T-cell (primary cell): ENCODE measurements around the gene CISD1. TPM values are rescaled to one million over a fixed set of nuclear protein-coding genes. Genes with fewer than 3 reads are reported as not detected.

Source experiments
- ATAC-seq, 4 experiments: fragments of 200-7000 bp in 3 of 4; fragments of 150-1000 bp in 1 of 4; cut with Tn5 transposase; replicated peaks in 1 of 4; 1 replicate in 3 of 4; 2 replicates in 1 of 4; pipeline ENCODE4 v1.10.0; 2021; ENCODE audit warnings: moderate library complexity in 3 of 4, mild to moderate bottlenecking in 2 of 4, moderate number of reproducible peaks in 1 of 4
- CTCF ChIA-PET, 2 donors: fragments of 300-600 bp; sonication (Branson Sonifier 250); formaldehyde crosslinking; loops; one replicate each; lab custom pipeline; 2022; ENCODE audit warnings: antibody characterized with exemption in 2 of 2; lab: Charles Lee
- POLR2A ChIA-PET, 2 donors: fragments of 300-600 bp; sonication (Branson Sonifier 250); formaldehyde crosslinking; loops; one replicate each; lab custom pipeline; 2022; ENCODE audit warnings: antibody characterized with exemption in 2 of 2; lab: Charles Lee
- DNase-seq, 35 experiments: peaks; one replicate each; pipeline versions ENCODE4 v3.0.0 to v3.0.0-alpha.2; 2013 to 2023
- H3K27ac ChIP-seq: one replicate; pipeline ENCODE4 v1.5.1; 2013; ENCODE audit warnings: low read length
- H3K27me3 ChIP-seq, 2 experiments: replicated peaks in 1 of 2; 1 replicate in 1 of 2; 2 replicates in 1 of 2; pipeline versions ENCODE4 v1.6.1 to v1.7.0; 2013; ENCODE audit warnings: low read length in 1 of 2, mixed read lengths in 1 of 2; ENCODE audit not compliant: control insufficient read depth in 2 of 2, insufficient read depth in 2 of 2; ENCODE audit errors: extremely low read depth in 1 of 2
- H3K36me3 ChIP-seq, 2 donors: 1 replicate in 1 of 2; 2 replicates in 1 of 2; pipeline versions ENCODE4 v1.6.1 to v1.7.0; 2013; ENCODE audit warnings: low read length in 1 of 2; ENCODE audit not compliant: control insufficient read depth in 2 of 2, insufficient read depth in 1 of 2; ENCODE audit errors: extremely low read depth in 1 of 2
- H3K4me1 ChIP-seq, 2 experiments: 1 replicate in 1 of 2; 2 replicates in 1 of 2; pipeline versions ENCODE4 v1.6.1 to v1.7.0; 2013; ENCODE audit warnings: low read length in 2 of 2, mixed read lengths in 1 of 2; ENCODE audit not compliant: insufficient read depth in 2 of 2, control insufficient read depth in 1 of 2; ENCODE audit errors: extremely low read depth in 1 of 2
- H3K4me3 ChIP-seq, 2 donors: 1 replicate in 1 of 2; 2 replicates in 1 of 2; pipeline versions ENCODE4 v1.5.1 to v1.7.0; 2013; ENCODE audit warnings: mild to moderate bottlenecking in 2 of 2, low read length in 1 of 2, moderate library complexity in 1 of 2; ENCODE audit not compliant: control insufficient read depth in 1 of 2; ENCODE audit errors: extremely low read depth in 1 of 2
- H3K9me3 ChIP-seq: 2 replicates; pipeline ENCODE4 v1.7.0; 2013
- H3K27ac Mint-ChIP-seq, 2 donors: one replicate each; pipeline ENCODE4 v1.8.0; 2020 to 2021; ENCODE audit warnings: mild to moderate bottlenecking in 2 of 2, mixed read lengths in 2 of 2
- H3K27me3 Mint-ChIP-seq, 2 donors: one replicate each; pipeline ENCODE4 v1.8.0; 2021 to 2022; ENCODE audit warnings: mixed read lengths in 2 of 2
- H3K36me3 Mint-ChIP-seq: one replicate; pipeline ENCODE4 v1.8.0; 2021; ENCODE audit warnings: mixed read lengths
- H3K4me1 Mint-ChIP-seq, 3 donors: one replicate each; pipeline ENCODE4 v1.8.0; 2020 to 2022; ENCODE audit warnings: mixed read lengths in 3 of 3, mild to moderate bottlenecking in 1 of 3
- H3K4me3 Mint-ChIP-seq, 3 donors: one replicate each; pipeline ENCODE4 v1.8.0; 2020 to 2022; ENCODE audit warnings: mild to moderate bottlenecking in 3 of 3, mixed read lengths in 3 of 3, moderate library complexity in 3 of 3
- H3K9me3 Mint-ChIP-seq, 3 donors: one replicate each; pipeline ENCODE4 v1.8.0; 2020 to 2022; ENCODE audit warnings: mixed read lengths in 3 of 3
- WGBS: methylation state at CpG from one replicate; pipeline ENCODE4 v1.1.5; 2013; ENCODE audit warnings: missing lambda C conversion rate; ENCODE audit not compliant: insufficient coverage; 5-methylcytosine and 5-hydroxymethylcytosine counted together
- total RNA-seq, 35 experiments: library from RNA in 6 of 35; stranded (reverse) in 6 of 35; fragments of 120-200 nt in 1 of 35; gene quantifications; one replicate each; pipeline versions ENCODE4 v1.2.1 to v1.2.4 and lab custom pipeline; 2013 to 2026

CISD1 gene
- total RNA-seq, 5 donors from 2014 or later (not counting 1 experiment from before 2014, with no cell fraction given): 6.3 to 11.3 (median 10.3) TPM

DNA sequence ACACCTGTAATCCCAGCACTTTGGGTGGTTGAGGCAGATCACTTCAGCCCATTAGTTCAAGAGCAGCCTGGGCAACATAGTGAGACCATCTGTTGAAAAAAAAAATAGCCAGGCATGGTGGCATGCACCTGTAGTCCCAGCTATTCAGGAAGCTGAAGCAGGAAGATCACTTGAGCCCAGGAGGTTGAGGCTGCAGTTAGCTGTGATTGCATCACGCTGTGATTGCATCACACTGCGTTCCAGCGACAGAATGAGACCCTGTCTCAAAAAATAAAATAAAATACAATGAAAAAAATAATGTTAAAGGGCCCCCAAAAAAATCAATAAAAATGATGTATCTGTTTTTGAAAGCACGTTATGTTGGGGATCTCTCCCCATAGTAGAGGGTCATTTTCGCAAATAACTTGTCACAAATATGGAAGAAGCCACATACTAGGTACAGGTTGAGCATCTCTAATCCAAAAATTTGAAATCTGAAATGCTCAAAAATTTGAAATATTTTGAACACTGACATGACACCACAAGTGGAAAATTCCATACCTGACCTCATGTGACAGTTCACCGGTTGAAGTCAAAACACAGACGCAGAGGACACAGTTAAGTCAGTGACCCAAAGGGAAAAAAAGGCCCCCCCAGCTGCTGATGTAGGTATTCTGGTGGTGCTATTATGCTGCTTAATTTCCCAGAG lies 9.5 kb downstream of the CISD1 start:
- no peaks in the 10 kb centered on the region for H3K27me3 Mint-ChIP-seq
- ChIA-PET POLR2A (interaction anchor here in 1 of 2 donors (0.7 kb wide), 1 partner anchor 69 kb away, joined by 3 read pairs; no protein-coding TSS in a partner anchor), CTCF (no interaction called here)
- no peak overlapping the region for H3K4me3 Mint-ChIP-seq
- no peak overlapping the region for H3K4me3 ChIP-seq
- peaks cover 0 to 9% of the 10 kb centered on the region in 2 experiments for H3K4me1 ChIP-seq
- 81% methylated on average over 4 of the region's 7 CpGs for WGBS
- no peaks in the 10 kb centered on the region for H3K27me3 ChIP-seq
- DNase-seq (no peak), ATAC-seq (no peak)
- no peak overlapping the region for H3K27ac ChIP-seq
- H3K4me1 Mint-ChIP-seq: peaks cover 14 to 21% (median 20%) of the 10 kb centered on the region in 3 donors
- no peaks in the 10 kb centered on the region for H3K9me3 Mint-ChIP-seq
- no peaks in the 10 kb centered on the region for H3K9me3 ChIP-seq
- peaks cover 18% of the 10 kb centered on the region for H3K36me3 Mint-ChIP-seq
- H3K36me3 ChIP-seq: peaks cover 0 to 8% of the 10 kb centered on the region in 2 donors
- no peak overlapping the region for H3K27ac Mint-ChIP-seq

DNA sequence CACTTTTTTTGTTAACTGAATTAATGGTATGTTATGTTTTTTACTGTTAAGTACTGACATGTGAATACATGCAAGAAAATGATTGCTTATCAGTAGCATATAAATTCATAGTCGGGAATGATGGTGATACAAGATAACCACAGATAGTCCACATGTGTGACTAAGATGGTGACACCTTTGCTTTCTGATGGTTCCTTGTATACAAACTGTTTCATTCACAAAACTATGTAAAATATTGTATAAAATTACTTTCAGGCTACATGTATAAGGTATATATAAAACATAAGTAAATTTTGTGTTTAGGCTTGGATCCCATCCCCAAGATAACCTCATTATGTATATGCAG lies 10.0 kb downstream of the CISD1 start:
- Mint-ChIP-seq H3K36me3 (peaks cover 18% of the 10 kb centered on the region), H3K9me3 (no peaks in the 10 kb centered on the region), H3K27ac (no peak overlapping the region), H3K4me3 (no peak overlapping the region), H3K27me3 (no peaks in the 10 kb centered on the region), H3K4me1 (peaks cover 14 to 21% (median 17%) of the 10 kb centered on the region in 3 donors)
- Histone ChIP-seq H3K9me3 (no peaks in the 10 kb centered on the region), H3K27me3 (no peaks in the 10 kb centered on the region), H3K4me1 (peaks cover 0 to 9% of the 10 kb centered on the region in 2 experiments), H3K27ac (no peak overlapping the region), H3K4me3 (no peak overlapping the region), H3K36me3 (peaks cover 0 to 8% of the 10 kb centered on the region in 2 donors)
- no CpG with 5 or more reads among the region's 1 CpG for WGBS
- ChIA-PET POLR2A (no interaction called here), CTCF (no interaction called here)
- no peak for ATAC-seq
- DNase-seq: no peak

DNA sequence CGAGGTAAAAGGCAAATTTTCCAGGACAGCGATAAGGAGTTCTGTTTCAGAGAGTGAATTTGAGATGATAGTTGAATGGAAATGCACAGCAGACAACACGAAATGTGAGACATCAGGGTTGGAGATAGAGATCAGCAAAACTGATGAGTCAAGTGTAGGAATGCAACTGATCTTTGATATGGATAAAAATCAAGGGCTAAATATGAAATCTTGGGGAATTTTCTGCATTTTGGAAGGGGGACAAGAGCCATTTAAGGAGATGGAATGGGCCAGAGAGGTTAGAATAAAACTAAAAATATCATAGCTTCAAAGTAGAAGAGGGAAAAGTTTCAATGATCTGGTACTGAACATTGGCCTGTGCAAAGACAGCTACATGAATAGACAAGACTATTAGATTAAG lies 11.5 kb downstream of the CISD1 start:
- ChIA-PET POLR2A (no interaction called here), CTCF (interaction anchor here in 1 of 2 donors (1.2 kb wide), 1 partner anchor 10 kb away, joined by 3 read pairs; no protein-coding TSS in a partner anchor)
- no peaks in the 10 kb centered on the region for H3K27me3 ChIP-seq
- peaks cover 14 to 21% (median 17%) of the 10 kb centered on the region in 3 donors for H3K4me1 Mint-ChIP-seq
- no peak overlapping the region for H3K27ac Mint-ChIP-seq
- H3K4me1 ChIP-seq: peaks cover 0 to 9% of the 10 kb centered on the region in 2 experiments
- H3K9me3 Mint-ChIP-seq: no peaks in the 10 kb centered on the region
- H3K27ac ChIP-seq: no peak overlapping the region
- no peak for DNase-seq
- peaks cover 0 to 8% of the 10 kb centered on the region in 2 donors for H3K36me3 ChIP-seq
- 79% methylated on average over 3 of the region's 3 CpGs for WGBS
- no peaks in the 10 kb centered on the region for H3K27me3 Mint-ChIP-seq
- peaks cover 18% of the 10 kb centered on the region for H3K36me3 Mint-ChIP-seq
- no peaks in the 10 kb centered on the region for H3K9me3 ChIP-seq
- no peak for ATAC-seq
- H3K4me3 Mint-ChIP-seq: no peak overlapping the region
- H3K4me3 ChIP-seq: no peak overlapping the region

DNA sequence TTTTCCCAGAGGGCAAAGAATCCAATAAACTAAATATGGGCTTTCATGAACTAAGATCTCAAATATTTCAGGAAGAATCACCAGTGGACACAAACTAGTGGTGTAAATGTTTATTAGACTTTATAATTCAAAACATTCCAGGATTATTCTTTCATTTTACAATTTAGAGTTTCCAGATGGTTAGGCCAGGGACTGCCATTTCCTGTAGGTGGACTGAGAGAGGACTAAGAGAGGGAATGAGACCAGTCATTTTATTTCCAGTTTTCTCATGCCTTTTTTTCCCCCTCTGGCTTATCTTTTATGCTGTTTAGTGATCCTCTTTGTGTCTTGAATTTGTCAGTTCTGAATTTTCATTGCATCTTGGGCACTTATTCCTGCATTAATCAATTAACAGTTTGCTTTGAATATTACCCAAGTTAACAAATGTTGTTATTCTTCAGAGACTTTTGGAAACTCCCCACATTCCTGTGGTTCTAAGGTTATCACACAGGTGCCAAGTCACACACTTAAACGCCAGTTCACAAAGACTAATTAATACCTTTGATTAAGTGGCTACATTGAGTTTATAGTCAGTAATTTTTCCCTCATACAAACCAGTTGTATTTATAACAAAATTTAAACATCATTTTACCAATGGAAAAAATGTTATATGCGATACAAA lies 12.3 kb downstream of the CISD1 start:
- no peaks in the 10 kb centered on the region for H3K27me3 ChIP-seq
- ATAC-seq: no peak
- H3K4me1 ChIP-seq: peaks cover 0 to 9% of the 10 kb centered on the region in 2 experiments
- Mint-ChIP-seq H3K36me3 (peaks cover 18% of the 10 kb centered on the region), H3K4me1 (peaks cover 14 to 21% (median 17%) of the 10 kb centered on the region in 3 donors), H3K9me3 (no peaks in the 10 kb centered on the region), H3K27ac (no peak overlapping the region), H3K27me3 (no peaks in the 10 kb centered on the region), H3K4me3 (no peak overlapping the region)
- POLR2A ChIA-PET: no interaction called here
- H3K9me3 ChIP-seq: no peaks in the 10 kb centered on the region
- H3K27ac ChIP-seq: no peak overlapping the region
- DNase-seq: no peak
- no peak overlapping the region for H3K4me3 ChIP-seq
- WGBS: no CpG with 5 or more reads among the region's 2 CpGs
- H3K36me3 ChIP-seq: peaks cover 0 to 8% of the 10 kb centered on the region in 2 donors
- CTCF ChIA-PET: interaction anchor here in 1 of 2 donors (0.5 kb wide), 1 partner anchor 64 kb away, joined by 4 read pairs; no protein-coding TSS in a partner anchor

DNA sequence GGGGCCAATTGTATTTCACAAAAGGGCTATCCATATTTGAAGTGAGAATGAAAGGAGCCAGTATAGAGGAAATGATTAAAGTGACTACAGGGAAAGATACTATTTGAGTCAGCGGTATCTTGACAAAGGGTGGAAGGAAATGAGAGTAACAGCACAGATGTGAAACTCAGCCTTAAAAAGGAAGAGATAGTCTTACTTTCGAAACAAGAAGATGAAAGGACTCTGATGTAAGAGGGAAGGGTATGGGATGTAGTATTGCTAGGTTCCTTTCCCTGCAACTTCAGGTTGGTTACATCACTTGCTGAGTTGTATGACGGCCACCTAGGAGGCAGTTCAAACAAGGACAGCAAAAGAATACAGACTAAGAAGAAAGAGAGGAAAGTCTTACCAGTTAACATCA lies 13.7 kb downstream of the CISD1 start:
- no peaks in the 10 kb centered on the region for H3K9me3 Mint-ChIP-seq

DNA sequence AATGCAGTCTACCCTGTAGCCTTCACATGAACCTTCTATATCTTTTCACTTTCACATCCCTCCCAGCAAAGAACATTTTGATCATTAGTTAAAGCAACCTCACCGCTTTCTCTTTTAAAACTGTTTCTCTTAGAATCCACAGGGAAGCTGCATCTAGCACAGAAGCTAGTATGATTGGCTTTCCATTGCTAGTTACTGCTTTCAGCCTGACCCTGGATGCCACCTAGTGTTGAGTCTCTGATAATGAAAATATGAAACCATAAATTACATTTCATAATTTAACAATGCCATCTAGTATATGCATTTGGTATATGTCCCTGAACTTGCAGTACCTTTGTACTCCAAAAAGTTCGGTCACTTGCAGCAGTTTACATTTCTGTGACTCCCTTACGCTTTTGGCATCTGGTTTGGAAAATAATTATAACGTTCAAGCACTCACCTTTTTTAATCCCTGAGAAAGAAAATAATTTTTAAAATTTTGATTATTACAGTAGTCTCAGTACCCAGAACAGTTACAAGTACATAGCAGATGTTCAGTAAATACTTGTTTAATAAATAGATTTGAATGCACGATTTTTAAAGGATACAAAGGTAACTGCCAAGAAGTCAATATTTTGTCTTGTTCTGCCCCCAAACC lies 22.7 kb downstream of the CISD1 start:
- Mint-ChIP-seq H3K27ac (no peak overlapping the region), H3K27me3 (no peaks in the 10 kb centered on the region), H3K9me3 (no peaks in the 10 kb centered on the region), H3K4me3 (no peak overlapping the region), H3K36me3 (peaks cover 6% of the 10 kb centered on the region), H3K4me1 (peaks cover 0 to 4% (median 0%) of the 10 kb centered on the region in 3 donors)
- H3K27ac ChIP-seq: no peak overlapping the region
- ATAC-seq: peak; percentile 43 to 71 (median 55)
- H3K4me3 ChIP-seq: no peak overlapping the region
- peak in 22 of 35 experiments; percentile 2 to 68 (median 16) for DNase-seq
- ChIA-PET POLR2A (interaction anchor here in 1 of 2 donors (0.6 to 0.9 kb wide), 3 partner anchors 21 to 113 kb away, joined by 3 to 4 read pairs (median 3); no protein-coding TSS in a partner anchor), CTCF (interaction anchor here (0.6 to 6.1 kb wide), 13 partner anchors 8 to 1635 kb away, joined by 3 to 85 read pairs (median 3); partner anchors contain the start of genes CISD1 (in 1 of the 2) and IPMK (in 1 of the 2))
- no CpG with 5 or more reads among the region's 5 CpGs for WGBS
- no peaks in the 10 kb centered on the region for H3K36me3 ChIP-seq
- H3K27me3 ChIP-seq: no peaks in the 10 kb centered on the region
- no peaks in the 10 kb centered on the region for H3K9me3 ChIP-seq
- no peaks in the 10 kb centered on the region for H3K4me1 ChIP-seq

More for the DNA sequence above, 13.7 kb downstream of the CISD1 start:
- H3K36me3 ChIP-seq: peaks cover 0 to 4% of the 10 kb centered on the region in 2 donors
- H3K27ac ChIP-seq: peak overlapping the region; percentile 48
- Mint-ChIP-seq H3K4me1 (peaks cover 14 to 21% (median 17%) of the 10 kb centered on the region in 3 donors), H3K27ac (peak overlapping the region; percentile 24 to 87), H3K4me3 (peak overlapping the region in 2 of 3 donors; percentile 31), H3K27me3 (no peaks in the 10 kb centered on the region), H3K36me3 (peaks cover 17% of the 10 kb centered on the region)
- 12% methylated on average over 2 of the region's 3 CpGs for WGBS
- no peaks in the 10 kb centered on the region for H3K9me3 ChIP-seq
- ATAC-seq: peak; percentile 44 to 97 (median 64)
- ChIA-PET POLR2A (no interaction called here), CTCF (interaction anchor here (0.6 to 1.0 kb wide), 2 partner anchors 102 to 134 kb away, joined by 3 read pairs; no protein-coding TSS in a partner anchor)
- H3K4me3 ChIP-seq: no peak overlapping the region
- H3K4me1 ChIP-seq: peaks cover 0 to 9% of the 10 kb centered on the region in 2 experiments
- DNase-seq: peak in 4 of 35 experiments; percentile 1 to 55 (median 7)
- no peaks in the 10 kb centered on the region for H3K27me3 ChIP-seq
